ENCODE measurements around the gene OTUD3.
"Not testable (repeated sequence)": the region's sequence is repeated elsewhere in the genome, so short reads cannot be mapped to it uniquely, and the experiment has no call there.

OTUD3 gene

GRCh38 chr1:19910650-19911049, 28.5 kb downstream of the OTUD3 start:
- no peak for DNase-seq

DNA sequence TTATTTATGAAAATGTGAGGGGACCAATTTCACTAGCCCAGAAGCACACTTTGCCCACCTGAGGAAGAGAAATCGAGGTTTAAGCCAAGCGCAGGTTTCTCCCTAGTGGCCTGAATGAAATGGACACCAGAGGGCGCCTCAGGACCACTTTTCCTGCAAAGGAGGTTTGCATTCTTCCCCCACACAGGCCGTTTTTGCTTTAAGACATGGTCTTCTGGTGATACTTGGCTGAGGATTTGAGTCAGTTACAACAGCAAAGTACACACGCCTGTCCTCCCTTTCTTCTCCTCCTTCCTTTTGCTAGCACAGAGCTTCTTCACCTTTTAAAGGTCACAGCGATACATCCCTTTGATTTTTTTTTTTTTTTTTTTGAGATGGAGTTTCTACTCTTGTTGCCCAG, 35.9 kb downstream of the OTUD3 start:
- DNase-seq, result peak in 52 of 56 donors; percentile 9 to 89 (median 50)

- DNase-seq, result no peak
Observed at GRCh38 chr1:19920132-19920710, 38.0 kb downstream of the OTUD3 start.

GRCh38 chr1:19921310-19921709, 39.1 kb downstream of the OTUD3 start:
- no peak for DNase-seq

DNA sequence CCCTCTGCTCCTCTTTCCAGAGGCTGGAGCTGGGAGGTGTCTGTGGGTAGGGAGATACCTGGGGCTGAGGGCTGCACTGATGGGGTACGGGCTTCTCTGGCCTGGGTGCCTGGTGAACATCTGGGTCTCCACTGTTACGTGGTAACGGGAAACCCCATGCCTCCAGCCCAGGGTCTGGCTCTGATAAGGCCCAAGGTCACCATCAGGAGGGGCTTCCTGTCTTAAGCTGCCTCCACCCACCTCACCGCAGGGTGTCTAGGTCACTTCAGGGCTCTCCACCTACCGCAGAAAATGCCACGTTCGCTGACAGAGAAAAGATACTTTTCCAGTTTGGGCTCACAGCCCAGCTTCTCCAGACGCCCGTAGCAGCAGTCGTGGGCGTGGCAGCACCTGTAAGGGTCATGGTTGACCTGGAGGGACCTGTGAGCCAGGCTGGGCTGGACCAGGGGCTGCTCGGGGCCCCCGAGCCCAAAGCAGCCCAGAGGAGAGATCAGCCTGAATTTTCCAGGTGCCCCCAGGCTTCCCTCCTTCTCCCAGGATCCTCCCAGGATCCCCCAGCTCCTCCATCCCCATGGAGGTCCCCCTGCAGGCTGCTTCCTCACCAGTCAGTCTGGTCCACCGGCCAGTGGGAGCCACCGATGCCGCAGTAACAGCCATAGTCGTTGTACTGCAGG, 40.0 kb downstream of the OTUD3 start:
- DNase-seq, result no peak

DNA sequence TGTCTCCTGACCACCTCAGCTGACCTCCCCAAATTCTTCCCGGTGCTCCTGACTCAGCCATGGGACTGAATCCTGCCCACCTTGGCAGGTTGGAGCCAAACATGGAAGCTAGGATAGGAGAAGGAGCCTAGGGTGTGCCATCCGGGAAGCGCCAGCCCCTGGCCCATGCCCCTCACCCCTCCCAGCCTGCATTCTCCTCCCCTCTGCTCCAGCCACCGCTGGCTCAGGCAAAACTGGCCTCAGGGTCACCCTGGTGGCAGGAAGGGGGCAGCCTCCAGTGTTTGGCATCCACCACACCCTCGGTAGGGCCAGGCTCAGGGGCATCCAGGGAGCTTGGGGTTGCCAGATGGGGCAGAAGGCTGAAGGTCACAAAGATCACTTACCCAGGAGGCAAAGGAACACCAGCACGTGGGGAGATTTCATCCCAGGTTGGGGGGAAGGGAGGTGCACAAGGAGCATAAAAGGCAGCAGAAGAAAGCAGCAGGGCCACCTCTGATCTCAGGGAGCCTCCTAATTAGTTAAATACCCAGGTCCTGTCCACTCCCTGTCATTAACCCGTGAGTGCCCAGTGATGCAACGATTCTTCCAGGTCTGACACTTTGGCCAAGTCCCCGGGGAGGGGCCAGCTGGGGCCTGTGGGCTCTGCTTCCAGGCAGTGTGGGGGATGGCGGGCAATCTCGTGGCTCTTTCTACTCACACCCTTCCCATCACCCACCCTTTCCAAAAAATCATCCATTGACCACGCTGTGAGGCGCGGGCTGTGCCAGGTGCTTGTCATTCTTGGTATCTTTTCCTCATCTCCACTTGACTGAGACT, 41.1 kb downstream of the OTUD3 start, which contains the start of gene PLA2G2E:
Gene PLA2G2E (minus strand): TSS at position 481 of the 816 bp plus-strand sequence. CDS start 58 bp downstream, at position 423.
- DNase-seq, result no peak

DNA sequence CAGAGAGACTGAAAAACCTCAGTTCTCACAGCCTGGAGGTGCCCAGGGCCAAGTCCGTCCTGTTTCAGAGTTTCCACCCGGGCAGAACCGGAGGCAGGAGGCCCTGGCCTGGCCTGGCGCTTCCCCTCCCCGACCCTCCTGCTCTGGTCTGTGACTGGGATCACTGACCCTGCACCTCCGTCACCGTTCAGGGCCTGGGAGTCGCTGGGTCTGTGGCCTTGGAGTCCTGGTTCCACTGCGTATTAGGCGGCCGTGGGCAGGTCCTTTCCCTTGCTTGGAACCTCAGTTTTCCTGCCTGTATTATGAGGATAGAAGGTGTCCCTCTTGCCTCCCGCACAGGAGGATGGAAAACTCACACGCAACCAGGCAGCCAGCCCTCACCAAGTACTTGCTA, 41.8 kb downstream of the OTUD3 start:
- DNase-seq, result no peak

DNA sequence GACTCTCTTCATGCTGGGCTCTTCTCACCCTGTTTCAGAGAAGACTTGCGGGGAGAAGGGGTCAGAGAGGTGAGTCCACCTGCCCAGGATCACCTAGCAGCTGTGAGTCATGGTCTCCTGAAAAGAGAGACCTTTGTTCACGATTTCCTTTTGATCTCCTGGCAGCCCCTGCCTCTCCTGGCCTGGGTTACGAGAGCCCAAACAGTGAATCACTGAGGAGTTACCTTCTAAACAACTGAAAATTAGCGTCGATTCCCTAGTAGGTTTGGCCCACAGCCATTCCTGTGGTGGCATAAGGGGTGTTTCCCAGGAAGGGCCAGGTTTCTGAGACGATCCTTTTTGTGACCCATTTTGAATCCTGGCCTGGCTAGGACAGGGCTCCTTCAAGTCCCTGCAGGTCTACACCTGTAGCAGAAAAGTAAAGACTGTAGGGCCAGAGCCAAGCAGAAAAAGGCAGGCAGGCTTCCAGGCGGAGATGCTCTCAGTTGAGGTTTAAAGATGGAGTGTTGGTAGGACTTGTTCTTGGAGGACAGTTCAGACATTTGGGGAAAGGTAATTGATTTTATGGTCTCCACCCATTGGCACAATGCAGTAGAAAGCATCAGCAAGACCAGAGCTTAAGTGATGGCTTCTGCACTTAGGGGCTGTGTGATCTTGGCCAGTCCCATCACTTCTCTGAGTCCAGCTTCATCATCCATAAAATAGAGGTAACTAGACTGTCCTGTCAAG, 43.3 kb downstream of the OTUD3 start:
- no peak for DNase-seq

- no peak for DNase-seq
Observed at GRCh38 chr1:19926296-19927129, 44.3 kb downstream of the OTUD3 start.

GRCh38 chr1:19927130-19927421, 44.9 kb downstream of the OTUD3 start:
- not testable (repeated sequence) for DNase-seq

GRCh38 chr1:19932866-19933265, 50.7 kb downstream of the OTUD3 start:
- no peak for DNase-seq

- DNase-seq, result peak in 1 of 56 donors; percentile 8
Observed at GRCh38 chr1:19934336-19934735, 52.1 kb downstream of the OTUD3 start.

GRCh38 chr1:19936061-19936750, 54.0 kb downstream of the OTUD3 start:
- DNase-seq, result no peak

- DNase-seq, result no peak
Observed at GRCh38 chr1:19938472-19938871, 56.3 kb downstream of the OTUD3 start.

DNA sequence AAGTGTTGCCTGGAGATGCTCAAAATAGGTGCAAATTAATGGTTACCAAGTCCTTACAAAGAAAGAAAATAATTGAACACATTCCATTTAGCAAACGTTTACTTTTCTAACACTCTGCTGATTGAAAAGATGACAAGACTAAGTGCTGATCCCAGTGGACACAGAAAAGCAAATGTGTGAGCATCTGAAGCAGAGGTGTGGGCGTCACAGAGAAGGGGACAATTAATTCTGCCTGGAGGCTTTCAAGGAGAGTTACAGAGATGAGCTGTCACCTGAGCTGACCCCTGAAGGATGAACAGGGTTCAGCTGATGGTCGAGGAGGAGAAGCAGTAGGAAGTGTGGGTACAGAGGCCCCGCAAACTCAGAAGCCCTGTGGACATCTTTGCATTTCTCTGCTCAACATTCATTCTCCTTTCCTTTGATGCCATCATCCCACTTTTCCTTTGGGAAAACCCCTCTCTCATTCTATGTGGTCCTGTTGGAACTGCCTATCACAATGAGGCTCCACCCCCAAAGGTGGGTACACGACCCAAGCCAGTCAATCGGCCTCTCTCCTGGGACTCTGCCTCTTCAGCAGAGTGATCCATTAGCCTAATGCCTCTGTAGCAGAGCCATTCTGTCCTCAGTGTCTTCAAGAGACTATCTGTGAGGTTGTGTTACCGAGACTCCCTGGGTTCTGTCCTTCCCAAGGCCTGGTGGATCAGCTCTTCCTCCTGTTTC, 58.5 kb downstream of the OTUD3 start:
- peak in 3 of 56 donors; percentile 4 to 23 (median 12) for DNase-seq

DNA sequence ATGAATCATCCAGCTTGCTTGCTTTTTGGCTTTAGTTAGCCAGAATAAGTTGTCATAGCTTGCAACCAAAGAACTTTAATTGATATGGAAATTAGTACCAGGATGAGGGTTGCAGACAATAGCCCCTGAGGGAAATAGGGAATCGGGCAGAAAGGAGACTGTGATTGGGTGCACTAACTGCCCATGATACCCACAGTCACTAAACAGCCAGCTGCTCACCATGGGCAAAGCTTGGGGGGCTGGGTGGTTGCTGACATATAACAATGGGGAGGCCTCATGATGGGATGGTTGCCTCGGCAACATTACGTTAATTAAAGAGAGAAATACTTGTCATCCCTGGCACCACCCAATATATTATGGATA, 59.0 kb downstream of the OTUD3 start:
- DNase-seq, result peak in 5 of 56 donors; percentile 2 to 37 (median 22)

DNA sequence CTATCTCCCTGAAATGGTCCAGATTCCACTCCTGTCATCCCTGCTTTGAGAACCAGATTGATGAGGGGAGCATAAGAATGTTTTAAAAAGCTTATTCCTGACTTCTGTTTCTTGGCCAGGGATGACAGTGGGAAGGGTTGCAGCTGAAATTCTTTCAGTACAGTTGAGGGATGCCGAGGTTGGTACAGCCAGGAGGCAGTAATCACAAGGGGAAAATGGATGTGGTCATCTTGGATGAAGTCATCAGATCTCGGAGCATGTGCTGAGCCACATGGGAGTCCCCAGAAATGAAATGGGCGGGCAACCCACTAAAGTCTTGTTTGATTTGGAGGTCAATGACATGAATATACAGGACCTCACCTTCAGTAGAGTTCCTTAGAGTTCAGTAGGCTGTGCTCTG, 59.9 kb downstream of the OTUD3 start:
- peak in 1 of 56 donors; percentile 16 for DNase-seq

- no peak for DNase-seq
Observed at GRCh38 chr1:19942657-19943056, 60.5 kb downstream of the OTUD3 start.

DNA sequence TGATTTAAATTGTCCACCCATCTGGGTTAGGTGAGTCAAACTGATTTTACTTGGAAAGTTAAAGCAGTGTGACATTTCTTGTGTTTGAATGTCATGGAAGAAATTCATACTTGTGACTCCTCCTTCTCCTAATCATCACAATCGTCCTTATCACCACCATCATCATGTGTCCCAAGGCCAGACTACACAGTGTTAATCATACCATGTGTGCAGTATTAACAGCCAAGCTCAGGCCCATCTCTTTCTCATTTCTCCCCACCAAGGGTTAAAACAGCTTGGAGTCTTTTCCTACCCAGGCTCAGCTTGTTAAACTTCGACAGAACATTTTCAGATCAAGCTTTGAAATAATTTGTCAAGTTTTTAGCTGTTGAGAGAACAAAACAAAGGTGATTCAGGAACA, 63.7 kb downstream of the OTUD3 start:
- no peak for DNase-seq

DNA sequence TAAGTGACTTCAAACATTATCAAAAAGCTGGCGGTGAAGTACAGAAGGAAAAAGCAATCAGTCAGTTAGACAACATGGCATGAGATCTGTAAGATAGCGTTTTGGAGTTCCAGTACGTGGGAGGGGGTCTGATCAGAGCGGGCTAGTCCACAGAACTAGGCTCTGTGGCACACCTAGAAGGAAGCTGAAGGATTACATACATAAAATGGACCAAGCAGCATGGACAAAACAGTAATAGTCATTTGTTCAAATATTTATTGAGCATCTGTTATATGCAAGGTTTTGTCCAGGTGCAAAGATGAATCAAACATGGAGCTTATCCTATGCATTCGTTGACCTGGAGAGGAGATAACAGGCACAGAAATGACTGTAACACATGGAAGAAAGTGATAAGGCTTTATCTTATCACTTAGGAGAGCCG, 64.1 kb downstream of the OTUD3 start:
- no peak for DNase-seq

Measured in amygdala (tissue), 56 donors.